ENCODE results near the gene TMEM131. TPM values are rescaled to one million over a fixed set of nuclear protein-coding genes. Genes with fewer than 3 reads are reported as not detected.
"Not testable (repeated sequence)": the region's sequence is repeated elsewhere in the genome, so short reads cannot be mapped to it uniquely, and the experiment has no call there.

The TMEM131 gene
- total RNA-seq, 1 donor from 2014 or later = 16.8 TPM

- no peak for TF ChIP-seq CTCF (IDR thresholded peaks at IDR 0.05; ENCODE audit: insufficient read depth, low read length, poor library complexity, severe bottlenecking)
- H3K36me3 ChIP-seq (ENCODE audit: control insufficient read depth, insufficient read depth, low read length) = no peaks in the 10 kb centered on the region
- no peak overlapping the region for H3K4me3 ChIP-seq (ENCODE audit: low read depth, low read length)
- no peak for DNase-seq (ENCODE audit: low read depth)
- H3K27me3 ChIP-seq (ENCODE audit: control insufficient read depth, insufficient read depth, low read length) = no peaks in the 10 kb centered on the region
Measured at GRCh38 chr2:97891611-97892010, 104.1 kb downstream of the TMEM131 start.

GRCh38 chr2:97889156-97889555 lies 106.6 kb downstream of the TMEM131 start:
- no peak for TF ChIP-seq CTCF (IDR thresholded peaks at IDR 0.05; ENCODE audit: insufficient read depth, low read length, poor library complexity, severe bottlenecking)
- no peaks in the 10 kb centered on the region for H3K36me3 ChIP-seq (ENCODE audit: control insufficient read depth, insufficient read depth, low read length)
- no peaks in the 10 kb centered on the region for H3K27me3 ChIP-seq (ENCODE audit: control insufficient read depth, insufficient read depth, low read length)
- no peak for DNase-seq (ENCODE audit: low read depth)
- H3K4me3 ChIP-seq (ENCODE audit: low read depth, low read length) = no peak overlapping the region

GRCh38 chr2:97885841-97886240 lies 109.9 kb downstream of the TMEM131 start:
- H3K36me3 ChIP-seq (ENCODE audit: control insufficient read depth, insufficient read depth, low read length) = no peaks in the 10 kb centered on the region
- H3K4me3 ChIP-seq (ENCODE audit: low read depth, low read length) = no peak overlapping the region
- DNase-seq (ENCODE audit: low read depth) = no peak
- no peaks in the 10 kb centered on the region for H3K27me3 ChIP-seq (ENCODE audit: control insufficient read depth, insufficient read depth, low read length)
- TF ChIP-seq CTCF (IDR thresholded peaks at IDR 0.05; ENCODE audit: insufficient read depth, low read length, poor library complexity, severe bottlenecking) = no peak

GRCh38 chr2:97880334-97880733 lies 115.4 kb downstream of the TMEM131 start:
- H3K36me3 ChIP-seq (ENCODE audit: control insufficient read depth, insufficient read depth, low read length) = no peaks in the 10 kb centered on the region
- TF ChIP-seq CTCF (IDR thresholded peaks at IDR 0.05; ENCODE audit: insufficient read depth, low read length, poor library complexity, severe bottlenecking) = no peak
- no peak for DNase-seq (ENCODE audit: low read depth)
- H3K27me3 ChIP-seq (ENCODE audit: control insufficient read depth, insufficient read depth, low read length) = no peaks in the 10 kb centered on the region
- no peak overlapping the region for H3K4me3 ChIP-seq (ENCODE audit: low read depth, low read length)

- DNase-seq (ENCODE audit: low read depth) = no peak
- Histone ChIP-seq H3K36me3 (ENCODE audit: control insufficient read depth, insufficient read depth, low read length) (no peaks in the 10 kb centered on the region), H3K27me3 (ENCODE audit: control insufficient read depth, insufficient read depth, low read length) (no peaks in the 10 kb centered on the region), H3K4me3 (ENCODE audit: low read depth, low read length) (no peak overlapping the region)
- TF ChIP-seq CTCF (IDR thresholded peaks at IDR 0.05; ENCODE audit: insufficient read depth, low read length, poor library complexity, severe bottlenecking) = no peak
Measured at GRCh38 chr2:97878865-97879264, 116.9 kb downstream of the TMEM131 start.

GRCh38 chr2:97878317-97878716 lies 117.4 kb downstream of the TMEM131 start:
- H3K4me3 ChIP-seq (ENCODE audit: low read depth, low read length); H3K36me3 ChIP-seq (ENCODE audit: control insufficient read depth, insufficient read depth, low read length); H3K27me3 ChIP-seq (ENCODE audit: control insufficient read depth, insufficient read depth, low read length); DNase-seq (ENCODE audit: low read depth): not testable (repeated sequence)
